Measurements from ENCODE around the gene ZDHHC14. TPM values are rescaled to one million over a fixed set of nuclear protein-coding genes. Genes with fewer than 3 reads are reported as not detected.

The ZDHHC14 gene
- total RNA-seq, 1 donor from 2014 or later, result 9.3 TPM

DNA sequence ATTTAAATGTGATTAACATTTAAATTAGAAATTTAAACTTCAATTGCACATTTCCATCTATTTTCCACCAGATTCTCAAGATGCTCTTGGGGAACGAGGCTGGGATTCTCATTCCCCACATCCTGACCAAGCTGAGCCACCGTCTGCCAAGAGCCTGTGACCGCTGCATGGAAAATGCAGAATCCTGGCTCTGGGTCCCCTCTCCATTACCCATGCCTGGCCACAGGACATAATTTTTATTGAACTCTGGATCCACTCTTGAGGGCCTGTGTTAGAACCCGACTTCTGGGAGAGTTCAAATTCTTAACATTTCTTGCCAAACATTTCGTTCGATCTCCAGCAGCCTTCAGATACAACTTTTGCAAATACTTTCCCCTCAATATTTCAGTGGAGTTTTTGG, 240.4 kb downstream of the ZDHHC14 start:
- H3K36me3 ChIP-seq, result no peaks in the 10 kb centered on the region
- no peaks in the 10 kb centered on the region for H3K9me3 ChIP-seq
- H3K4me3 ChIP-seq, result no peak overlapping the region
- DNase-seq (no peak), ATAC-seq (no peak)
- H3K27ac ChIP-seq, result no peak overlapping the region
- intact Hi-C loops (cut with DNase I), result no loop called here
- no peaks in the 10 kb centered on the region for H3K27me3 ChIP-seq (ENCODE audit: low read depth)
- no peaks in the 10 kb centered on the region for H3K4me1 ChIP-seq
- no peak for TF ChIP-seq CTCF (IDR thresholded peaks at IDR 0.05)

- no peak overlapping the region for H3K27ac ChIP-seq
- no peaks in the 10 kb centered on the region for H3K9me3 ChIP-seq
- H3K4me3 ChIP-seq, result no peak overlapping the region
- no peaks in the 10 kb centered on the region for H3K27me3 ChIP-seq (ENCODE audit: low read depth)
- DNase-seq (no peak), ATAC-seq (no peak)
- TF ChIP-seq CTCF (IDR thresholded peaks at IDR 0.05), result no peak
- H3K36me3 ChIP-seq, result no peaks in the 10 kb centered on the region
- H3K4me1 ChIP-seq, result no peaks in the 10 kb centered on the region
- intact Hi-C loops (cut with DNase I), result no loop called here
Observed at GRCh38 chr6:157622427-157622826, 241.4 kb downstream of the ZDHHC14 start.

DNA sequence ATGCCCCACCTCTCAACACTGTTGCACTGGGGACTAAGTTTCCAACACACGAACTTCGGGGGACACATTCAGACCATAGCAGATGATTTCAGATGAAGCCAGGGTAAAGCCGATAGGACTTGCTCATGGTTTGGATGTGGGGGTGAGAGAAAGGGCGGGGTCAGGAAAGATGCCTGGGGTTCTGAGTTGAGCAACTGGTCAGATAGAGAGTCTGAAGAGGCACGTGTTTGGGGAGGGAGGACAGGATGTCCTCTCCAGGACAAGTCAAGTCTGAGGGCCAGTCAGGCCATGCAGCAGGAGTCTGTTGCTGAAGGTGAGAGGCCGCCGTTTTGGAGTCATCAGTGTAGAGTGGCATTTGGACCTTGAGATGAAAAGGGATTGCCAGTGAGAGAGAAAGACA, 244.1 kb downstream of the ZDHHC14 start:
- H3K4me3 ChIP-seq, result no peak overlapping the region
- H3K4me1 ChIP-seq, result no peaks in the 10 kb centered on the region
- no peaks in the 10 kb centered on the region for H3K9me3 ChIP-seq
- TF ChIP-seq CTCF (IDR thresholded peaks at IDR 0.05), result no peak
- H3K27me3 ChIP-seq (ENCODE audit: low read depth), result no peaks in the 10 kb centered on the region
- intact Hi-C loops (cut with DNase I), result no loop called here
- DNase-seq (no peak), ATAC-seq (no peak)
- H3K36me3 ChIP-seq, result no peaks in the 10 kb centered on the region
- no peak overlapping the region for H3K27ac ChIP-seq

DNA sequence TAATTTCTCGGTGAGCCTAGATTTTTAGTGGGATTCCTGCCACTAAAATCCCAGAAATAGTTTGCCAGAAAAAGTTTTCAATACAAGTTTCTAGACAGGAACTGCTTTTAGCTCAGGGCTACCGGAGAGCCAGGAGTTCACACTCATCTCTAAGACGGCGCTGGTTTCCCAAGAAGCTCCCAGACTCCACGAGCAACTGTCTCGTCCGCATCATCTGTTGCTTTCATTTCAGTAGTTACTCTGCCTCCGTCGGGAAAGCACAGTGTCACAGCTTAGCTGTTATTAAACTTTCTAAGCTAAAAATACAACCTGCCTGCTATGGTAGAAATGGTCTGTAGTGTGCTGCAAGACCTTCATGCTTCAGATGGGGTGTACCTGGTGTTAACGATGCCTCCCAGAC, 244.8 kb downstream of the ZDHHC14 start:
- intact Hi-C loops (cut with DNase I), result no loop called here
- Histone ChIP-seq H3K27me3 (ENCODE audit: low read depth) (no peaks in the 10 kb centered on the region), H3K9me3 (no peaks in the 10 kb centered on the region), H3K4me3 (no peak overlapping the region), H3K4me1 (no peaks in the 10 kb centered on the region), H3K27ac (no peak overlapping the region), H3K36me3 (no peaks in the 10 kb centered on the region)
- DNase-seq (no peak), ATAC-seq (no peak)
- TF ChIP-seq CTCF (IDR thresholded peaks at IDR 0.05), result no peak

DNA sequence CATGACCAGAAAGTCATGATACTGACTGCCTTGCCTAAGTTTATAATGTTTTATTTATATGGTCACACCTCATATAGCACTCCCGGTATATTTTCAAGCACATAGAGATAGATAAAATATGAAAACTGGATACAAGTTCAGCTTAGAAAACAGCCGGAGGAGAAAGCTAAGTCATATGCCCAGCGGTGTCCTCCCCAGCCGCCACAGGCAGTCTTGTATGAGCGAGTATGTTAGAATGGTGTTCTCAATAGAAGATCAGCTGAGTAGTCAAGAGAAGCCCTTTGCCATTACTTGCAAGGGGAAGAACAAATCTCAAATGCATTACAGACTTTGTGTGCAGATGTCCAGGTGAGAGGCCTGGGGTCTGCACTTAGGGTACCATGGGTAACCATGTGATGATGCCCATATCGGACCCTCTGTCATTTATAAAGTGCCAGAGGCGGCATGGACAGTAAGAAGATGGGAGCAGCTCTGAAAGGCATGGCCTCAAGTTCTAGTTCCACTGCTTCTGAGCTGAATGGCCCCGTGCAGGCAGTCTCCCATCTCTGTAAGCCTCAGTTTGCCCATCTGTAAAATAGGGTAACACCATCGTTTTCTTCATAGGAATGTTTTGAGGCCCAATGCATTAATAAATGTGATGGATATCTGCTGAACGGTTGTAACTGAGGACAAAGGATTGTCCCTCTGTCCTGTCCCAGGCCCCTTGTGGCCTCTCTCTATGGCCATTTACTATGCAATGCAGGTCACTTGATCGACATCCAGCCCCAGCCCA, 246.4 kb downstream of the ZDHHC14 start:
- intact Hi-C loops (cut with DNase I), result no loop called here
- TF ChIP-seq CTCF (IDR thresholded peaks at IDR 0.05), result no peak
- no peaks in the 10 kb centered on the region for H3K36me3 ChIP-seq
- H3K27ac ChIP-seq, result no peak overlapping the region
- no peaks in the 10 kb centered on the region for H3K9me3 ChIP-seq
- H3K4me1 ChIP-seq, result no peaks in the 10 kb centered on the region
- H3K4me3 ChIP-seq, result no peak overlapping the region
- DNase-seq (no peak), ATAC-seq (no peak)
- H3K27me3 ChIP-seq (ENCODE audit: low read depth), result no peaks in the 10 kb centered on the region
